Stimulated activated CD4-positive, alpha-beta T cell treated with anti-CD3 and anti-CD28 coated beads, TNF-alpha, amount 100 ng/mL, for 48 hours (primary cell): Measurements from ENCODE around the gene KRTAP5-3.

Source experiments
- DNase-seq, 3 donors: peaks; one replicate each; pipeline ENCODE4 v3.0.0-alpha.2; 2020; ENCODE audit warnings: low read depth in 3 of 3

Gene KRTAP5-3

GRCh38 chr11:1565173-1565903 is 42.9 kb downstream of the KRTAP5-3 start:
- DNase-seq = no peak

GRCh38 chr11:1564535-1565172 is 43.6 kb downstream of the KRTAP5-3 start:
- no peak for DNase-seq

DNA sequence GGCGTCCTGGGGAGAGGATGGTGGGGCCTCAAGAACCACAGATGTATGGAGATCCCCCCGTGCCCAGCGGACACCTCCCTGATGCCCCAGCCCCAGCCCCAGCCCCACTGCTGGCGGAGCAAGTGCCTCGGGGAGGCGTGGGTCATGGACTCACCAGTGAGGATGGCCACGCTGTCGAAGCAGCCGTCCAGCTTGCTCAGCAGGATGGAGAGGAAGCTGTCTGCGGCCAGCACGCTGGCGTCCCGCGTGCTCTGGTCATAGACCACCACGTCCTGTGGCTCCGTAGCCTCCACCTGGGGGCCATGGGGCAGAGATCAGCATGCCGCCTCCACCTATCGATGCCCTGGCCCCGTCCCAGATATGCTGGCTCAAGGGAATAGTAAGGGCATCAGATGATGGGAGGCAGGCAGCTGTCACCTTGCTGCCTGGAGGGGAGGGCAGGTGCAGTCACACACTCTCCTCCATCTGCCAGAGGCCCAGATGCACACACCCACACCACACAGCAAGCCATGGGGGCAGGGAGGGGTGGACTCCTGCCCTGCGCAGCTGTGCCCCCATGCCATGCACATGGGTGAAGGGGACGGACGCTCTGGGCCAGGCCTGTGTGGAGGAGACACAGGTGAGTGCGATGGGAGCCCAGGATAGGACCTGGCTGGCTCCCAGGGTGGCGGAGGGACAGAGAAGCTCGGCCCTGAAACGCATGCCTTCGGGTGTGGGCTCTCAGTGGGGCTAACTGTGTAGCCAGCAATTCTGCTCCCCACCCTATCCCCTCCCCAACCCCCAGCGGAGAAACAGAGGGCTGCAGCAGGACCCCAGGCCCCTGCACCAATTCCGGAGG is 44.3 kb downstream of the KRTAP5-3 start:
- DNase-seq = no peak

DNA sequence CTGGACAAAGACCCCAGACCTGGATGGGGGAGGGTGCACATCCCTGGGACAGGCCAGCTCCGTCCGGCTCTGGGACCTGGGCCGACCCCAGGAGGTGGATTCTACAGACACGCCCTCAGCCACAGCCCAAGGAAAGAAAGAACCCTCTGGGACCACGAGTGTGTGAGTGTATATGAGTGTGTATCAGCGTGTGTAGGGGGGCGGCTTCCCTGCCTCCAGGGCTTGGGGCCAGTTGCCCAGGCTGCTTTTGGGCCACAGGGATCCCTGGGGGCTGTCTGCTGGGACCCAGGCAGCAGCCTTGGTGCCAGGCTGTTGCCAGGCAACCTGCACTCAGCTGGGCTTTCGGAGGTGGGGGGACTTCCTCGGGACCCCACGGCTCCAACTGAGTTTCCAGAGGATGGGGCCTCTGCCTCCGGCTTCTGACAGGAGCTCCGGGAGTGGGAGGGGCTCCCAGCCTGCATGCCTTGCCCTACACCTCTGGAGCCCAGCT is 45.1 kb downstream of the KRTAP5-3 start:
- no peak for DNase-seq

DNA sequence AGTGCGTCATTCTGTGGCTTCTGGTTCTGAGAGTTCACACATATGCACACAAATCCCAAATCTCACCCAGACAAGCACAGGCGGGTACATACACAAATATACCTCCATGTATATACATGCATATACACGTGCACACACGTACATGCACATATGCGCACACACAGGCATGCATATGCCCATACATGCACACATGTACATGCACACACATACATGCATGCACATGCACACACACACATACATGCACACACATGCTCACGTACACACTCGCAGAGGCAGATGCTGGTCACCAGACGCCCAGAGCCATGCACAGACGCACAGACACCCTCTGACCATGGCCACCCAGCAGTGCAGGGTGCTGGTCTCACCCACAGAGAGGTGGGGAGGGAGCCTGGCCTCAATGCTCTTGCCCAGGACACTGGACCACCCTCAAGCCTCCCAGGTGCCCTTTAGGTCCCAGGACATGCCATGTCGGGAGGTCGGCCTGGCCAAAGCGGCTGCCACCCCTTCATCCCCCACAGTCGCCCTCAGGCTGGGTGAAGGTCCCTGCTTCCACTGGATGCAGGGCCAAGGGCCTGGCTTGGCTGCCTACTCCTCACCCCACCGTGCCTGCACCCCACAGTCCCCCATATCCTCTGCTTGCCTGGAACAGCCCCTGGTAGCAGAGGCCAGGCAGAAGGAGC is 45.7 kb downstream of the KRTAP5-3 start:
- no peak for DNase-seq

DNA sequence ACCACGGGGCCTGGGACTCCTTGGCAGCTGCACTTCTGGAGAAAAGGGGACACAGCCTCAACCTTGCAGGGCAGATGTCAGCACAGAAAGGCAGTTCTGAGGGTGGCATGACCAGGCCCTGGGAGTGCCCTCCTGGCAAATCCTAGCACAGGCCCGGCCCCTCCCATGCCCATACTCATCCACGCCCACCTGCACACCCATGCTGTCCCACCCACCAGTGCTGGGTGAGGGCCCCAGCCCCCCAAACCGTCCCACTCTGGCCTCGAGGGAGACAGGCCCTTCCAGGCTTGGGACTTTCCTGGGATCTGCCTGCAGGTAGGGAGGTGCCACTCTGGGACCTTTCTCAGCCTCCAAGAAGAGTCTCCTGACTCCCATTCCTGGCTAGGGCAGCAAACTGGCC is 46.3 kb downstream of the KRTAP5-3 start:
- no peak for DNase-seq

DNA sequence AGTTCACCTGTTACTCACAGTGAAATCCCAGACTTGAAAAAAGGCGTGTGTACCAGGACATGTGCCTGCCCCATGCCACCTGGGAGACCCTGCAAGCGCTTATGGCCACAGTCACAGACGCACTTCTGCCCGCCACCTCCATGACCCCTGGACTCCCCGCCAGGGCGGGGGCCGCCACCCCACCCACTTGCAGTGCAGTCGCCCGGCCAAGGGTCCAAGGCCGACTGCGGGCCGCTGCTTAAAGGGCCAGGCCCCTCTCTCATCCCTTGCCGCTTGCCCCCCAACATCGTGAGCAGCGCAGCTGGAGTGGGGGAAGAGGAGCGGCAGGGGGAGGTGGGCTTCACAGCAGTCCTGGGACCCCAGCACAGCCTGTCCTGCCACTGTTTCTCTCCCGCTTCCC is 47.0 kb downstream of the KRTAP5-3 start:
- DNase-seq = no peak

DNA sequence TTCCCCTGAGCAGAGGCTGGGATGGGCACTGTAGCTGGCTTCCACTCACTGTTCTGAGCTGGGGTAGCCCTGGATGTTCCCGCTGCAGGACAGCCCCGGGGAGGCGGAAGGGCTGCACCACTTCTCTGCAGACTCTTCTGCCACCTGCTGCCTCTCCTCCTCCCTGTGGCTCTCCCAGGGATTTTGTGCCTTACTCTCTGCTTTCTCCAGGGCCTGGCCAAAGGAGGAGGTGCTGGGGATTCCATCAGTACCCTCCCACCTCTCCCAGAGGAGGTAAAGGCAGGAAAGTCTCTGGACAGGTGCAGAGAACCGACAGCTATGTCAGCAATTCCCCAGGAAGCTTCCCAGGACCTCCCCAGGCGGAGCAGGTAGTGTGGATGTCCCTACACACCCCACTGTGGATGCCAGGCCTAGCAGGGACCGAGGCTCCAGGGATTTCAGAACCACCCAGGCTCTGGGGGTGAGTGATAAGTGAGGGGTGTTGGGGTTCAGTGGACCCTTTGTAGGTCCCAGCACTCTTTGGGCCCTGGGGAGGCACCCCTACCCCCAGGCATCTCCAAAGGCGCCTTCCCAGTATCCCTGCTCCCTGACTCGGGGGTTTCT is 47.5 kb downstream of the KRTAP5-3 start:
- no peak for DNase-seq

GRCh38 chr11:1560002-1560648 is 48.1 kb downstream of the KRTAP5-3 start:
- no peak for DNase-seq

- no peak for DNase-seq
Measured at GRCh38 chr11:1559111-1559951, 48.9 kb downstream of the KRTAP5-3 start.

DNA sequence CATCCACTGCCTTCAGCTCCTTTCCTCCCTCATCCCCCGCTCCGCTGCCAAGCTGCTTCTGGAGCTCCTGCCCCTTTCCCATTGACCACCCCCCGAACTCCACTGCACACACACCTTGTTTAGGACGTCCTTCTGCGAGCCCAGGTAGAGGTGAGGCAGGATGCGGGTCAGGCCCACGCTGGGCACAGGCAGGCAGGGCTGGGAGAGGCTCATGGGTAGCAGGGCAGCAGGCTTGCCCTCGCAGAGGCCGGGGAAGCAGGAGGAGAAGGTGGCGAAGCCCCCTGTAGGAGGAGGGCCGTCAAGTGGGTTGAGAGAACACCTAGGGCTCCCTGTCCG is 49.5 kb downstream of the KRTAP5-3 start:
- DNase-seq = no peak

GRCh38 chr11:1557904-1558774 is 50.1 kb downstream of the KRTAP5-3 start:
- DNase-seq = no peak
